Spleen (tissue), 11 donors: ENCODE results near the gene ACTN4. TPM values are rescaled to one million over a fixed set of nuclear protein-coding genes. Genes with fewer than 3 reads are reported as not detected.

Source experiments
- DNase-seq: peaks from one replicate; pipeline ENCODE4 v3.0.0-alpha.2; 2020
- H3K27ac ChIP-seq, 8 donors: fragments of 200-600 bp; sonication (generic) in 7 of 8; 1 replicate in 4 of 8; 2 replicates in 4 of 8; pipeline versions ENCODE4 v1.5.0 to v1.8.0; 2016 to 2021; ENCODE audit warnings: inconsistent platforms in 4 of 8, mild to moderate bottlenecking in 4 of 8, moderate library complexity in 1 of 8
- H3K27me3 ChIP-seq, 7 donors: fragments of 200-600 bp; sonication (generic) in 6 of 7; replicated peaks in 1 of 7; 1 replicate in 4 of 7; 2 replicates in 3 of 7; pipeline versions ENCODE4 v1.5.0 to v1.8.0; 2016 to 2021; ENCODE audit warnings: inconsistent platforms in 3 of 7, mild to moderate bottlenecking in 1 of 7
- H3K36me3 ChIP-seq, 6 donors: fragments of 200-600 bp; sonication (generic) in 5 of 6; 1 replicate in 4 of 6; 2 replicates in 2 of 6; pipeline versions ENCODE4 v1.5.0 to v1.8.0; 2016 to 2021; ENCODE audit warnings: inconsistent platforms in 2 of 6
- H3K4me1 ChIP-seq, 6 donors: fragments of 200-600 bp; sonication (generic) in 5 of 6; 1 replicate in 3 of 6; 2 replicates in 3 of 6; pipeline versions ENCODE4 v1.5.0 to v1.8.0; 2016 to 2021; ENCODE audit warnings: inconsistent platforms in 3 of 6
- H3K4me3 ChIP-seq, 8 donors: fragments of 200-600 bp; sonication (generic) in 7 of 8; 1 replicate in 4 of 8; 2 replicates in 4 of 8; pipeline versions ENCODE4 v1.5.0 to v1.8.0; 2016 to 2021; ENCODE audit warnings: inconsistent platforms in 4 of 8, mild to moderate bottlenecking in 4 of 8, moderate library complexity in 2 of 8
- H3K9me3 ChIP-seq, 8 donors: fragments of 200-600 bp; sonication (generic) in 7 of 8; 1 replicate in 4 of 8; 2 replicates in 4 of 8; pipeline versions ENCODE4 v1.5.0 to v1.8.0; 2016 to 2021; ENCODE audit warnings: inconsistent platforms in 4 of 8
- POLR2A ChIP-seq, 3 donors: fragments of 450-650 bp; IDR thresholded peaks; one replicate each; pipeline ENCODE4 v1.5.1; 2017; ENCODE audit warnings: antibody characterized with exemption in 3 of 3, mild to moderate bottlenecking in 1 of 3
- POLR2AphosphoS5 ChIP-seq, 3 donors: sonication (generic); formaldehyde crosslinking; IDR thresholded peaks; one replicate each; pipeline ENCODE4 v1.5.1; 2017; ENCODE audit warnings: antibody characterized with exemption in 3 of 3
- WGBS, 5 donors: extraction: QIAGEN DNeasy Blood & Tissue Kit in 3 of 5; methylation state at CpG; one replicate each; pipeline versions ENCODE4 v1.1.5 to v1.1.7; 2013 to 2018; 5-methylcytosine and 5-hydroxymethylcytosine counted together
- intact Hi-C: fragments of 100-400 bp; cut with DNase I; formaldehyde crosslinking; loops from one replicate; pipeline ENCODE4 v1.15.0; 2023; ENCODE audit warnings: low total_unique reads
- polyA plus RNA-seq, 3 donors: library from polyadenylated mRNA; stranded (reverse); fragments of 200-250 nt; gene quantifications; one replicate each; pipeline ENCODE4 v1.2.1, GENCODE V29; 2013
- total RNA-seq, 7 donors: library from RNA; depleted of rRNA in 3 of 7; stranded (reverse); fragments of >200 nt in 3 of 7; fragmentation: NEBNext Ultra II Directional in 4 of 7; extraction: Animal tissue kit (Norgen Biotek cat#: 25700) in 4 of 7; gene quantifications; one replicate each; pipeline versions ENCODE4 v1.1.0 to v1.2.1, GENCODE V29; 2016 to 2021
- TF ChIP-seq, protein P1 (sequence below), 11 experiments: fragments of 200-600 bp in 7 of 11; fragments of 450-650 bp in 4 of 11; sonication (generic) in 4 of 11; IDR thresholded peaks in 8 of 11; conservative IDR thresholded peaks in 3 of 11; 1 replicate in 7 of 11; 2 replicates in 4 of 11; pipeline versions ENCODE4 v1.4.0 to v1.8.0; 2016 to 2021; ENCODE audit warnings: antibody characterized with exemption in 11 of 11, inconsistent platforms in 4 of 11, mild to moderate bottlenecking in 1 of 11
- donor health status: healthy with polysubstance abuse.
- donor health status: DM: no; HTN: no; CAD: no; lungs with moderate emphysema.
- donor health status: DM: no; HTN: no; CAD: no.
- donor health status: Bipolar disorder and iron deficiency.
- donor health status: healthy.
- donor health status: DM: no; HTN: no; CAD: no.
- donor health status: DM: yes; HTN: yes; CAD: no.

ACTN4 gene
- total and polyA plus RNA-seq, 10 donors = 39.3 to 621 (median 408) TPM

DNA sequence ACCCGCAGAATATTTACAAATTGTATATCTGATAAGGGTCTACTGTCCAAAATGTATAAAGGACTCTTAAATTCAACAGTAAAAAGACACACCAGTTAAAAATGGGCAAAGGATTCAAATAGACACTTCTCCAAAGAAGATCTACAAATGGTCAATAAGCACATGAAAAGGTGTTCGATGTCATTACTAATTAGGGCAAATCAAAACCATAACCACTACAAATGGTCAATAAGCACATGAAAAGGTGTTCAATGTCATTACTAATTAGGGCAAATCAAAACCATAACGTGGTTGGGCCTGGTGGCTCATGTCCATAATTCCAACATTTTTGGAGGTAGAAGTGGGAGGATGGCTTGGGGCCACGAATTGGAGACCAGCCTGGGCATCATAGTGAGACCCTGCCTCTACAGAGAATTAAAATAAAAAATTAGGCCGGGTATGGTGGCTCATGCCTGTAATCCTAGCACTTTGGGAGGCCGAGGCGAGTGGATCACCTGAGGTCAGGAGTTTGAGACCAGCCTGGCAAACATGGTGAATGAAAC is 40.5 kb downstream of the ACTN4 start:
- H3K4me3 ChIP-seq = no peak overlapping the region
- 93 to 96% (median 95%) methylated on average over 7 of the region's 7 CpGs for WGBS, 5 donors
- intact Hi-C loops = no loop called here
- H3K27ac ChIP-seq = peak overlapping the region in 5 of 8 donors; percentile 52 to 91 (median 86)
- no peak for DNase-seq
- peaks cover 0 to 22% (median 0%) of the 10 kb centered on the region in 6 donors for H3K36me3 ChIP-seq
- TF ChIP-seq POLR2A (IDR thresholded peaks at IDR 0.05) (no peak), POLR2AphosphoS5 (IDR thresholded peaks at IDR 0.05) (no peak)
- TF ChIP-seq, protein P1, sequence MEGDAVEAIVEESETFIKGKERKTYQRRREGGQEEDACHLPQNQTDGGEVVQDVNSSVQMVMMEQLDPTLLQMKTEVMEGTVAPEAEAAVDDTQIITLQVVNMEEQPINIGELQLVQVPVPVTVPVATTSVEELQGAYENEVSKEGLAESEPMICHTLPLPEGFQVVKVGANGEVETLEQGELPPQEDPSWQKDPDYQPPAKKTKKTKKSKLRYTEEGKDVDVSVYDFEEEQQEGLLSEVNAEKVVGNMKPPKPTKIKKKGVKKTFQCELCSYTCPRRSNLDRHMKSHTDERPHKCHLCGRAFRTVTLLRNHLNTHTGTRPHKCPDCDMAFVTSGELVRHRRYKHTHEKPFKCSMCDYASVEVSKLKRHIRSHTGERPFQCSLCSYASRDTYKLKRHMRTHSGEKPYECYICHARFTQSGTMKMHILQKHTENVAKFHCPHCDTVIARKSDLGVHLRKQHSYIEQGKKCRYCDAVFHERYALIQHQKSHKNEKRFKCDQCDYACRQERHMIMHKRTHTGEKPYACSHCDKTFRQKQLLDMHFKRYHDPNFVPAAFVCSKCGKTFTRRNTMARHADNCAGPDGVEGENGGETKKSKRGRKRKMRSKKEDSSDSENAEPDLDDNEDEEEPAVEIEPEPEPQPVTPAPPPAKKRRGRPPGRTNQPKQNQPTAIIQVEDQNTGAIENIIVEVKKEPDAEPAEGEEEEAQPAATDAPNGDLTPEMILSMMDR (IDR thresholded peaks at IDR 0.05 in 8 of 11, conservative IDR thresholded peaks at IDR 0.05 in 3 of 11) = no peak
- H3K4me1 ChIP-seq = peaks cover 65 to 100% (median 93%) of the 10 kb centered on the region in 6 donors
- no peaks in the 10 kb centered on the region for H3K27me3 ChIP-seq
- no peaks in the 10 kb centered on the region for H3K9me3 ChIP-seq

DNA sequence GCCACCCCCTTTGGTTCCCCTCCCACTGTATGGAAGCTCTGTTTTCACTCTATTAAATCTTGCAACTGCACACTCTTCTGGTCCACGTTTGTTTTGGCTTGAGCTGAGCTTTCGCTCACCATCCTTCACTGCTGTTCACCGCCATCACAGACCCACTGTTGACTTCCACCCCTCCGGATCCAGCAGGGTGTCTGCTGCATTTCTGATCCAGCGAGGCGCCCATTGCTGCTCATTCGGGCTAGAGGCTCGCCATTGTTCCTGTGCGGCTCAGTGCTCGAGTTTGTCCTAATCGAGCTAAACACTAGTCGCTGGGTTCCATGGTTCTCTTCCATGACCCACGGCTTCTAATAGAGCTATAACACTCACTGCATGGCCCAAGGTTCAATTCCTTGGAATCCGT is 42.7 kb downstream of the ACTN4 start:
- WGBS, 5 donors = 90 to 97% (median 94%) methylated on average over 14 of the region's 14 CpGs
- Histone ChIP-seq H3K4me3 (no peak overlapping the region), H3K36me3 (peaks cover 0 to 29% (median 0%) of the 10 kb centered on the region in 6 donors), H3K27me3 (no peaks in the 10 kb centered on the region), H3K4me1 (peaks cover 65 to 100% (median 93%) of the 10 kb centered on the region in 6 donors), H3K27ac (peak overlapping the region in 7 of 8 donors; percentile 56 to 91 (median 85)), H3K9me3 (no peaks in the 10 kb centered on the region)
- no peak for TF ChIP-seq POLR2A (IDR thresholded peaks at IDR 0.05)
- no peak for TF ChIP-seq POLR2AphosphoS5 (IDR thresholded peaks at IDR 0.05)
- TF ChIP-seq, protein P1 (IDR thresholded peaks at IDR 0.05 in 8 of 11, conservative IDR thresholded peaks at IDR 0.05 in 3 of 11) = no peak
- DNase-seq = no peak
- intact Hi-C loops = no loop called here

DNA sequence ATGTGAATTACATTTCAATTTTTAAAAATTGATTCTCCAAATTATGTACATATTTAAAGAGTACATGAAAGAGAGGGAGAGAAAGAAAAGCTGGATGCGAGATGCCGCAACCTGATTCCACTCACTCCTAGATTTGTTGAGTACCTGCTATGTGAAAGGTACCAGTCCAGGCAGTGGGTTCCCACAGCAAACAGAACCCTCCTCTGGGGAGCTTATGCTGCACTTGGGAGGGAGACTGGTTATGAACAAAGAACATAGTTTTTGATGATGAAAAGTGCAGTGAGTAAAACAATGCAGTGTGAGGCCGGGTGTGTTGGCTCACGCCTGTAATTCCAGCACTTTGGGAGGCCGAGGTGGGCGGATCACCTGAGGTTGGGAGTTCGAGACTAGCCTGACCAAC is 43.4 kb downstream of the ACTN4 start:
- no peak for DNase-seq
- Histone ChIP-seq H3K4me1 (peaks cover 65 to 100% (median 93%) of the 10 kb centered on the region in 6 donors), H3K27me3 (no peaks in the 10 kb centered on the region)

DNA sequence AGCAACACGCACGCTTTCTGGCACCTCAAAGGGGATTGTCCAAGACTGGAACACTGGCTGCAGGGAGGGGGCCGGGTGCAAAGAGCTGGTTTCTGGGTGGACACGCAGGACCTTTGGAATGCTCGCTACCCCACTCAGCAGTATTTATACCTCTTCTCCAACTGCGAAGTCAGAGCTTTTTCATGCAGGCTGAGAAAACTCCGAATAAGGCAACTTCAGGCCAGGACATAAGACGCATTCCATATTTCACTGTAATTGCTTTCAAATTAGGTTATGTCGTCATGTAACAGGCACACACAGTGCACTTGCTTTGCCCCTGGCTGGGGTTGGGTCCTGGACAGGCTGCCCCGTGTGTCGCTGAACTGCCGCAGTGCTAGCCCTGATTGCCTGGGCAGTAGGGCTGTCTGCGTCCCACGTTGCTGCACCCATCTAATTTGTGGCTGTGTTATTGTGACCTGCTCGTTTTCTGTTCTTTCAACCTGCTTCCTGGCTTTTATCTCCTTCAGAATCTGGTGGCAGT is 44.5 kb downstream of the ACTN4 start:
- no peak for DNase-seq
- Histone ChIP-seq H3K4me1 (peaks cover 65 to 100% (median 92%) of the 10 kb centered on the region in 6 donors), H3K27ac (peak overlapping the region; percentile 74 to 91 (median 84)), H3K9me3 (no peaks in the 10 kb centered on the region), H3K27me3 (no peaks in the 10 kb centered on the region), H3K36me3 (peaks cover 0 to 42% (median 0%) of the 10 kb centered on the region in 6 donors), H3K4me3 (no peak overlapping the region)
- WGBS, 5 donors = 62 to 76% (median 74%) methylated on average over 15 of the region's 15 CpGs
- peak; percentile 75 to 81 (median 78) for TF ChIP-seq POLR2AphosphoS5 (IDR thresholded peaks at IDR 0.05)
- no peak for TF ChIP-seq POLR2A (IDR thresholded peaks at IDR 0.05)
- intact Hi-C loops = no loop called here

More for the DNA sequence above, 43.4 kb downstream of the ACTN4 start:
- peaks cover 0 to 30% (median 0%) of the 10 kb centered on the region in 6 donors for H3K36me3 ChIP-seq
- peak overlapping the region in 7 of 8 donors; percentile 67 to 91 (median 85) for H3K27ac ChIP-seq
- TF ChIP-seq POLR2AphosphoS5 (IDR thresholded peaks at IDR 0.05) (no peak), POLR2A (IDR thresholded peaks at IDR 0.05) (no peak)
- TF ChIP-seq, protein P1 (IDR thresholded peaks at IDR 0.05 in 8 of 11, conservative IDR thresholded peaks at IDR 0.05 in 3 of 11) = no peak
- H3K4me3 ChIP-seq = no peak overlapping the region
- intact Hi-C loops = no loop called here
- no peaks in the 10 kb centered on the region for H3K9me3 ChIP-seq
- WGBS, 5 donors = 82 to 93% (median 86%) methylated on average over 7 of the region's 7 CpGs
